HG02885 (cell line): ENCODE measurements around the gene TSEN54.

Experiments
- ATAC-seq: cut with Tn5 transposase; IDR thresholded peaks from one replicate; pipeline ENCODE4 v1.9.1; 2021; ENCODE audit warnings: mild to moderate bottlenecking; ENCODE audit not compliant: unreplicated experiment, poor library complexity

TSEN54 gene

GRCh38 chr17:75536366-75536765, 20.0 kb downstream of the TSEN54 start:
- no peak for ATAC-seq

GRCh38 chr17:75539967-75540729, 23.8 kb downstream of the TSEN54 start:
- ATAC-seq: no peak

- no peak for ATAC-seq
Measured at GRCh38 chr17:75540923-75541503, 24.7 kb downstream of the TSEN54 start.

GRCh38 chr17:75542229-75542628, 25.9 kb downstream of the TSEN54 start:
- ATAC-seq: no peak

- no peak for ATAC-seq
Measured at GRCh38 chr17:75542728-75543336, 26.5 kb downstream of the TSEN54 start.

- ATAC-seq: no peak
Measured at GRCh38 chr17:75544250-75544649, 27.9 kb downstream of the TSEN54 start.

- no peak for ATAC-seq
Measured at GRCh38 chr17:75546181-75546580, 29.9 kb downstream of the TSEN54 start.

- no peak for ATAC-seq
Measured at GRCh38 chr17:75547091-75547490, 30.8 kb downstream of the TSEN54 start.

GRCh38 chr17:75548813-75549212, 32.5 kb downstream of the TSEN54 start:
- no peak for ATAC-seq

- no peak for ATAC-seq
Measured at GRCh38 chr17:75549246-75550138, 33.2 kb downstream of the TSEN54 start.

GRCh38 chr17:75550139-75550465, 33.8 kb downstream of the TSEN54 start:
- ATAC-seq: no peak

- no peak for ATAC-seq
Measured at GRCh38 chr17:75551266-75551665, 34.9 kb downstream of the TSEN54 start.

GRCh38 chr17:75552425-75553294, 36.3 kb downstream of the TSEN54 start:
- no peak for ATAC-seq

- no peak for ATAC-seq
Measured at GRCh38 chr17:75553295-75554110, 37.2 kb downstream of the TSEN54 start.

- no peak for ATAC-seq
Measured at GRCh38 chr17:75555679-75556153, 39.4 kb downstream of the TSEN54 start.

- no peak for ATAC-seq
Measured at GRCh38 chr17:75557075-75557851, 40.9 kb downstream of the TSEN54 start.

- no peak for ATAC-seq
Measured at GRCh38 chr17:75557852-75558665, 41.7 kb downstream of the TSEN54 start.
